Stimulated activated CD8-positive, alpha-beta memory T cell treated with anti-CD3 and anti-CD28 coated beads, Interleukin-12 subunit alpha, Interleukin-12 subunit beta, amount 100 ng/mL, for 24 hours (primary cell): ENCODE results near the gene GNE.
"Not testable (repeated sequence)": the region's sequence is repeated elsewhere in the genome, so short reads cannot be mapped to it uniquely, and the experiment has no call there.

Experiments
- DNase-seq: peaks from one replicate; pipeline ENCODE4 v3.0.0-alpha.2; 2020; ENCODE audit errors: extremely low read depth

GNE gene

GRCh38 chr9:36273354-36273753 lies 15.1 kb upstream of the GNE start:
- not testable (repeated sequence) for DNase-seq

- no peak for DNase-seq
Measured at GRCh38 chr9:36268007-36268427, 9.8 kb upstream of the GNE start.

GRCh38 chr9:36264896-36265295 lies 6.6 kb upstream of the GNE start:
- no peak for DNase-seq

GRCh38 chr9:36263683-36264082 lies 5.4 kb upstream of the GNE start:
- no peak for DNase-seq

- DNase-seq, result no peak
Measured at GRCh38 chr9:36258996-36259533, 817 bp upstream of the GNE start.

- DNase-seq, result no peak
Measured at GRCh38 chr9:36251428-36251827, 6.8 kb downstream of the GNE start.

GRCh38 chr9:36250079-36250478 lies 8.2 kb downstream of the GNE start:
- DNase-seq, result no peak

- no peak for DNase-seq
Measured at GRCh38 chr9:36249189-36249588, 9.1 kb downstream of the GNE start.

- DNase-seq, result not testable (repeated sequence)
Measured at GRCh38 chr9:36248061-36248460, 10.2 kb downstream of the GNE start.

- no peak for DNase-seq
Measured at GRCh38 chr9:36247356-36247755, 10.9 kb downstream of the GNE start.

GRCh38 chr9:36245906-36246305 lies 12.3 kb downstream of the GNE start:
- DNase-seq, result no peak

GRCh38 chr9:36239675-36240074 lies 18.6 kb downstream of the GNE start:
- not testable (repeated sequence) for DNase-seq

GRCh38 chr9:36239205-36239604 lies 19.0 kb downstream of the GNE start:
- not testable (repeated sequence) for DNase-seq

GRCh38 chr9:36237230-36237629 lies 21.0 kb downstream of the GNE start:
- DNase-seq, result no peak

- no peak for DNase-seq
Measured at GRCh38 chr9:36222449-36222848, 35.8 kb downstream of the GNE start.

GRCh38 chr9:36221667-36222066 lies 36.6 kb downstream of the GNE start:
- no peak for DNase-seq

GRCh38 chr9:36218411-36218901 lies 39.8 kb downstream of the GNE start:
- no peak for DNase-seq

- DNase-seq, result no peak
Measured at GRCh38 chr9:36218011-36218410, 40.2 kb downstream of the GNE start.

GRCh38 chr9:36217256-36217968 lies 40.8 kb downstream of the GNE start:
- no peak for DNase-seq

- DNase-seq, result no peak
Measured at GRCh38 chr9:36214571-36214970, 43.7 kb downstream of the GNE start.

GRCh38 chr9:36213989-36214388 lies 44.3 kb downstream of the GNE start:
- DNase-seq, result no peak

GRCh38 chr9:36213387-36213786 lies 44.9 kb downstream of the GNE start:
- DNase-seq, result no peak

GRCh38 chr9:36211510-36211909 lies 46.7 kb downstream of the GNE start:
- no peak for DNase-seq

- no peak for DNase-seq
Measured at GRCh38 chr9:36210722-36211121, 47.5 kb downstream of the GNE start.
